Measurements from ENCODE around the gene CTNNBL1.

DNA sequence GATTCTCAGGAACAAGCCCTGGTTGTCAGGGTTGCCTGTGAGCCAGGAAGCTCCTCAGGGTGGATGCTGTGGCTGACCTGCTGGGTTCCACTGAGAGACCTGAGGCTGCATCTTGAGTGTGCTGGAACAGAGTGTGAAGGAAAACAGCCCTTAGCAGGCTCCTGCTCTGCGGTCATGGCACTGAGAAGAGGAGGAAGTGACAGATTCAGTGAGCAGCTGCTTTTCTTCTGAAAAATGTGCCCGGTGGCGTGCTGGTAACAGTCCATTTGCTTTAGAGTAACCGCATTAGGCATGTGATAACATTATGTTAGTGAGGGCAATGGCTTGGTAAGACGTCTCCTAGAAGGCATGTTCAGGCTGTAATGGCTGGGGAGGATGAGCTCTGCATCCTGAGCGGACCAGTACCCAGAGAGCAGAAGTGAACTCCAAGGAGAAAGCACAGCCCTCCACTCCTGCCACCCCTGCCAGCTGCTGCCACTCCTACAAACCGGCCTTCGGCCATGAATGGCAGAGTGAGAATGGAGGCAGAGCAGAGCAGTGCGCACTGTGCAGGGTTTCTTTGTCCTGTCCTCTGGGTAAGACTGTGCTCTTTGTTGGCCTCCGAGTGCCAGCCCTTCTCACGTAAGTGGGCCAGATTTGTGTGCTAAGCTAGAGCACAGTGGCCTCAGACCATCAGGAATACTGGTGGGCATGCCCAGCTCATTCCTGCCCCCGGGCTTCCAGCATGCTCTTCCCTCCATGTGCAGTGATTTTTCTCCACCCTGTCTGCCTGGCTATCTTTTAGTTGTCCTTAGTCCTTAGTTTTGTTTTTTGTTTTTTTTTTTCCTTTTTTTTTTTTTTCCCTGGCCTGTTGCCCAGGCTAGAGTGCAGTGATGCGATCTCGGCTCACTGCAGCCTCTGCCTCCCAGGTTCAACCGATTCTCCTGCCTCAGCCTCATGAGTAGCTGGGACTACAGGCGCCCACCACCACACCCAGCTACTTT lies 111.0 kb downstream of the CTNNBL1 start:
- TF ChIP-seq, protein P1, sequence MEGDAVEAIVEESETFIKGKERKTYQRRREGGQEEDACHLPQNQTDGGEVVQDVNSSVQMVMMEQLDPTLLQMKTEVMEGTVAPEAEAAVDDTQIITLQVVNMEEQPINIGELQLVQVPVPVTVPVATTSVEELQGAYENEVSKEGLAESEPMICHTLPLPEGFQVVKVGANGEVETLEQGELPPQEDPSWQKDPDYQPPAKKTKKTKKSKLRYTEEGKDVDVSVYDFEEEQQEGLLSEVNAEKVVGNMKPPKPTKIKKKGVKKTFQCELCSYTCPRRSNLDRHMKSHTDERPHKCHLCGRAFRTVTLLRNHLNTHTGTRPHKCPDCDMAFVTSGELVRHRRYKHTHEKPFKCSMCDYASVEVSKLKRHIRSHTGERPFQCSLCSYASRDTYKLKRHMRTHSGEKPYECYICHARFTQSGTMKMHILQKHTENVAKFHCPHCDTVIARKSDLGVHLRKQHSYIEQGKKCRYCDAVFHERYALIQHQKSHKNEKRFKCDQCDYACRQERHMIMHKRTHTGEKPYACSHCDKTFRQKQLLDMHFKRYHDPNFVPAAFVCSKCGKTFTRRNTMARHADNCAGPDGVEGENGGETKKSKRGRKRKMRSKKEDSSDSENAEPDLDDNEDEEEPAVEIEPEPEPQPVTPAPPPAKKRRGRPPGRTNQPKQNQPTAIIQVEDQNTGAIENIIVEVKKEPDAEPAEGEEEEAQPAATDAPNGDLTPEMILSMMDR (IDR thresholded peaks at IDR 0.05) = no peak
- no peak for TF ChIP-seq FOXK1 (CRISPR knock-in tag; IDR thresholded peaks at IDR 0.05)
